Measurements from ENCODE around the gene TLR10. TPM values are rescaled to one million over a fixed set of nuclear protein-coding genes. Genes with fewer than 3 reads are reported as not detected.
"Not testable (repeated sequence)": the region's sequence is repeated elsewhere in the genome, so short reads cannot be mapped to it uniquely, and the experiment has no call there.

Gene TLR10
- polyA plus RNA-seq, 3 donors from 2014 or later, result 0.55 to 4.5 (median 0.72) TPM

- Mint-ChIP-seq H3K27ac (no peak overlapping the region), H3K4me1 (peaks cover 0 to 9% of the 10 kb centered on the region in 2 donors), H3K27me3 (ENCODE audit: low read depth in 3 of 3) (no peaks in the 10 kb centered on the region), H3K9me3 (peaks cover 8 to 31% (median 14%) of the 10 kb centered on the region in 6 donors), H3K4me3 (no peak overlapping the region), H3K36me3 (peaks cover 14 to 23% (median 21%) of the 10 kb centered on the region in 3 donors)
- no peak for DNase-seq
These were observed 5.5 kb upstream of the TLR10 start for GRCh38 chr4:38788317-38788716.

- no peak overlapping the region for H3K4me3 Mint-ChIP-seq
- no peaks in the 10 kb centered on the region for H3K27me3 Mint-ChIP-seq (ENCODE audit: low read depth in 3 of 3)
- peaks cover 14 to 23% (median 21%) of the 10 kb centered on the region in 3 donors for H3K36me3 Mint-ChIP-seq
- DNase-seq, result no peak
- no peak overlapping the region for H3K27ac Mint-ChIP-seq
- H3K4me1 Mint-ChIP-seq, result peaks cover 2 to 12% of the 10 kb centered on the region in 2 donors
- peaks cover 8 to 27% (median 14%) of the 10 kb centered on the region in 6 donors for H3K9me3 Mint-ChIP-seq
These were observed 4.9 kb upstream of the TLR10 start for GRCh38 chr4:38787693-38788092.

GRCh38 chr4:38785901-38786402 is 3.2 kb upstream of the TLR10 start:
- Mint-ChIP-seq H3K27ac (no peak overlapping the region), H3K4me3 (no peak overlapping the region), H3K36me3 (peaks cover 5 to 14% (median 12%) of the 10 kb centered on the region in 3 donors), H3K27me3 (ENCODE audit: low read depth in 3 of 3) (peaks cover 0 to 2% (median 2%) of the 10 kb centered on the region in 3 donors), H3K9me3 (peaks cover 7 to 16% (median 11%) of the 10 kb centered on the region in 6 donors), H3K4me1 (peaks cover 2 to 10% of the 10 kb centered on the region in 2 donors)
- no peak for DNase-seq

GRCh38 chr4:38785041-38785790 is 2.4 kb upstream of the TLR10 start:
- Mint-ChIP-seq H3K4me1 (peaks cover 2 to 8% of the 10 kb centered on the region in 2 donors), H3K27me3 (ENCODE audit: low read depth in 3 of 3) (peaks cover 0 to 2% (median 2%) of the 10 kb centered on the region in 3 donors), H3K27ac (no peak overlapping the region), H3K36me3 (peaks cover 4 to 7% (median 6%) of the 10 kb centered on the region in 3 donors), H3K9me3 (peaks cover 3 to 9% (median 7%) of the 10 kb centered on the region in 6 donors), H3K4me3 (no peak overlapping the region)
- DNase-seq, result no peak

- Mint-ChIP-seq H3K27ac (peak overlapping the region in 1 of 6 donors; percentile 82), H3K4me3 (no peak overlapping the region)
These were observed 1.4 kb upstream of the TLR10 start for GRCh38 chr4:38784141-38784540.

GRCh38 chr4:38783109-38783460 is 295 bp upstream of the TLR10 start:
- Mint-ChIP-seq H3K27ac (no peak overlapping the region), H3K27me3 (ENCODE audit: low read depth in 3 of 3) (peaks cover 0 to 2% (median 2%) of the 10 kb centered on the region in 3 donors), H3K9me3 (no peaks in the 10 kb centered on the region), H3K4me3 (no peak overlapping the region), H3K36me3 (no peaks in the 10 kb centered on the region), H3K4me1 (peaks cover 2 to 8% of the 10 kb centered on the region in 2 donors)
- DNase-seq, result no peak

More at GRCh38 chr4:38784141-38784540, 1.4 kb upstream of the TLR10 start:
- H3K27me3 Mint-ChIP-seq (ENCODE audit: low read depth in 3 of 3), result peaks cover 0 to 2% (median 2%) of the 10 kb centered on the region in 3 donors
- H3K4me1 Mint-ChIP-seq, result peaks cover 2 to 8% of the 10 kb centered on the region in 2 donors
- DNase-seq, result no peak
- no peaks in the 10 kb centered on the region for H3K36me3 Mint-ChIP-seq
- H3K9me3 Mint-ChIP-seq, result no peaks in the 10 kb centered on the region

GRCh38 chr4:38781854-38782261 is 932 bp downstream of the TLR10 start:
- no peak overlapping the region for H3K27ac Mint-ChIP-seq

GRCh38 chr4:38780833-38781484 is 1.8 kb downstream of the TLR10 start:
- H3K9me3 Mint-ChIP-seq, result no peaks in the 10 kb centered on the region
- no peak overlapping the region for H3K4me3 Mint-ChIP-seq
- H3K4me1 Mint-ChIP-seq, result peaks cover 2 to 8% of the 10 kb centered on the region in 2 donors
- no peak overlapping the region for H3K27ac Mint-ChIP-seq
- H3K36me3 Mint-ChIP-seq, result peaks cover 0 to 4% (median 0%) of the 10 kb centered on the region in 3 donors
- H3K27me3 Mint-ChIP-seq (ENCODE audit: low read depth in 3 of 3), result peaks cover 0 to 9% (median 2%) of the 10 kb centered on the region in 3 donors
- DNase-seq, result no peak

More at GRCh38 chr4:38781854-38782261, 932 bp downstream of the TLR10 start:
- no peak for DNase-seq
- Mint-ChIP-seq H3K27me3 (ENCODE audit: low read depth in 3 of 3) (peaks cover 0 to 3% (median 2%) of the 10 kb centered on the region in 3 donors), H3K4me3 (no peak overlapping the region), H3K4me1 (peaks cover 2 to 8% of the 10 kb centered on the region in 2 donors), H3K36me3 (peaks cover 0 to 3% (median 0%) of the 10 kb centered on the region in 3 donors), H3K9me3 (no peaks in the 10 kb centered on the region)

- H3K4me3 Mint-ChIP-seq, result no peak overlapping the region
- H3K36me3 Mint-ChIP-seq, result peaks cover 0 to 4% (median 0%) of the 10 kb centered on the region in 3 donors
- H3K27me3 Mint-ChIP-seq (ENCODE audit: low read depth in 3 of 3), result peaks cover 0 to 9% (median 2%) of the 10 kb centered on the region in 3 donors
- DNase-seq, result no peak
- H3K27ac Mint-ChIP-seq, result no peak overlapping the region
- H3K9me3 Mint-ChIP-seq, result no peaks in the 10 kb centered on the region
- H3K4me1 Mint-ChIP-seq, result peaks cover 2 to 8% of the 10 kb centered on the region in 2 donors
These were observed 3.0 kb downstream of the TLR10 start for GRCh38 chr4:38779790-38780189.

GRCh38 chr4:38777925-38778324 is 4.9 kb downstream of the TLR10 start:
- not testable (repeated sequence) for H3K27ac Mint-ChIP-seq, H3K4me1 Mint-ChIP-seq

GRCh38 chr4:38775326-38775725 is 7.5 kb downstream of the TLR10 start:
- peaks cover 0 to 4% (median 0%) of the 10 kb centered on the region in 3 donors for H3K36me3 Mint-ChIP-seq
- no peak overlapping the region for H3K4me3 Mint-ChIP-seq
- no peak overlapping the region for H3K27ac Mint-ChIP-seq
- H3K4me1 Mint-ChIP-seq, result no peaks in the 10 kb centered on the region
- DNase-seq, result no peak
- H3K27me3 Mint-ChIP-seq (ENCODE audit: low read depth in 3 of 3), result peaks cover 0 to 7% (median 2%) of the 10 kb centered on the region in 3 donors
- H3K9me3 Mint-ChIP-seq, result no peaks in the 10 kb centered on the region

More at GRCh38 chr4:38777925-38778324, 4.9 kb downstream of the TLR10 start:
- not testable (repeated sequence) for H3K36me3 Mint-ChIP-seq; H3K4me3 Mint-ChIP-seq; DNase-seq; H3K9me3 Mint-ChIP-seq; H3K27me3 Mint-ChIP-seq (ENCODE audit: low read depth in 3 of 3)

GRCh38 chr4:38774181-38774955 is 8.4 kb downstream of the TLR10 start:
- Mint-ChIP-seq H3K36me3 (peaks cover 0 to 4% (median 0%) of the 10 kb centered on the region in 3 donors), H3K27ac (no peak overlapping the region), H3K4me3 (no peak overlapping the region), H3K4me1 (no peaks in the 10 kb centered on the region), H3K27me3 (ENCODE audit: low read depth in 3 of 3) (peaks cover 0 to 7% (median 5%) of the 10 kb centered on the region in 3 donors), H3K9me3 (no peaks in the 10 kb centered on the region)
- DNase-seq, result no peak

- not testable (repeated sequence) for H3K4me1 Mint-ChIP-seq; H3K36me3 Mint-ChIP-seq; H3K4me3 Mint-ChIP-seq; H3K27me3 Mint-ChIP-seq (ENCODE audit: low read depth in 3 of 3); H3K9me3 Mint-ChIP-seq; DNase-seq
- peak overlapping the region in 1 of 6 donors; percentile 10 for H3K27ac Mint-ChIP-seq
These were observed 12.5 kb downstream of the TLR10 start for GRCh38 chr4:38770281-38770680.

Measured in immature natural killer cell (primary cell).